ENCODE results near the gene PTPN23.
A peak's percentile ranks its signal among the peaks of the same experiment; 100 is the strongest.

The PTPN23 gene

DNA sequence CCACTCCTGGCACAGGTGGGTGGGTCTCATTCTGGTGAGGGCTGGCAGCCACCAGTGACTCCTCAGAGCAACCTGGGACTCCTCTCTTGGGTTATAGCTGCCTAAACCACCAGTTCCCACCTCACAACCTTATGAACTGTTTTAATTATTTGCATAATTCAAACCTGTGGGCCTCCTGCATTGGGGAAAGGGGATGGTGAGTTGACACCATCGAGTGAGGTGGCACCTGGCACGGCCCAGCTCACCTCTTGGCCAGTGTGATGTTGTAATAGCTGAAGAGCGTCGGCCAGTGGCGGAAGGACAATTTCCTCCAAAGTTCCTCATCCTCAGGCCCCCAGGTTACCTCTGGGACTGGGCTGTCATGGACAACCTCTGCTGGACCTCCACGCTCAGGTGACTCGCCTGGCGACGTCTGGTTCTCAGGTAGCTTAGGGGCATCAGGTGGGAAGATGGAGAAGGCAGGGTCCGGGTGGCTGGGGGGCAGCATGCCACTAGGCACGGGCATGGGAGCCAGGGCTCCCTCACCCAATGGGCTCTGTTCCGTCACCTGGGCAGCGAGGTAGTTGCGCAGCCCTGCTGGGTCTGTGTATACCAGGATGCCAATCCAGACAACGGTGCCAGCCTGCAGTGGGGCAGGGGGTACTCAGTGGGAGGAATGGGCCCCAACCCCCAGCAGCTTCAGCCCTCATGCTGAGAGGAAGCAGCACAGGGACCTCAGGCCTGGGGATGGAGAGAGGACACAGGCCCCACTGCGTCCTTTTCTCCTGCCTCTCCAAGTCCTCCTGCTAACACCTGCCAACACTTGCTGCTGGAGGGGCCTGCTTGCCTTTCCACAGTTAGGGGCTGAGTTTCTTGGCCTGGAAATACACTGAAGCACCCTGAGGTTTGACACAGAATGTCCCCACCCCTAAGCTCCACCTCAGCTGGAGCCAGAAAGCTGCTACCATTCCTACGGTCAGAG, 38.5 kb downstream of the PTPN23 start:
- no peak for DNase-seq (ENCODE audit: low read depth in 2 of 2, low spot score in 1 of 2)

- no peak for DNase-seq (ENCODE audit: low read depth in 2 of 2, low spot score in 1 of 2)
These were observed 39.2 kb downstream of the PTPN23 start for GRCh38 chr3:47420044-47420430.

DNA sequence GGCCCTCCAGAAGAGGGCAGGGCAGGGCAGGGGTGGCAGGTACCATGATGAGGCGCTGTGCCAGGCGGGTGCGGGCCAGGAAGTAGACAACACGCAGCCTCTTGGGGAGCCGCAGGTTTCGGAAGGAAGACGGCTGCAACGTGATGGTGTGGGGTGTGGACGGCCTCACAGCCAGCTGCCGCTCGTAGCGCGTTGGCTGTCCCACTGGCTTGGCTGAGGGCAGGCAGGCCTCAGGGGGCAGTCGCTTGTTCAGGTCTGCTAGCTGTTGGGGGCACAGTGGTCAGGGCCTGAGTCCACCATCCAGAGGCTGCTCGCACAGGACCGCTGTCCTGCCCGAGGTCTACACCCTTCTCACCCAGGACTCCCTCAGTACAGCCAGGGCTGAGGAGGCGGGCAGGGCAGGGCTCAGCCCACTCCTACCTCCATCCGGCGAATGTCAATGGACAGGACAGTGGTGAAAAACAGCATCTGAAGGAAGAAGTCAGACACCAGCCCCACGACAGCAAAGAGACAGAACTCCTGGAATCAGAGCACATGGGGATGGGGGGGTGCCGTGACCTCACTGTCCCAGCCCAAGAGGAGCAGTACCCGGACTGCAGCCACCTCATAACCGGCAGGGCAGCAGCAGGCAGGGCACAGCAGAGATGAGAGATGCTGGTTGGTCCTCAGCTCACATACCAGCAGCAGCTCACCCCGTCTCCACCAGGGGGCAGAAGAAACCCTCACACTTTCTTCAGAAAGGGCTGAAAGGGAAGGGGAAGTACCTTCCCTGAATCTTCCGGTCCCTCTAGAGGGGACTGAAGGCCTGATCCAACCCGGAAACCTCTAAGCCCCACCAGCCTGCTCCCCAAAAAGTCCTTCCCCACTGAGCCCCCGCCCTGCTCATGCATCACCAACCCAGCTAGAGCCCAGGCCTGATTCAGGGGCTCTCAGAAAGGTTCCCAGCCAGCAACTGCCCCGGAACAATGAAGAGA, 40.0 kb downstream of the PTPN23 start:
- DNase-seq (ENCODE audit: low read depth in 2 of 2, low spot score in 1 of 2): peak; percentile 74 to 79

- DNase-seq (ENCODE audit: low read depth in 2 of 2, low spot score in 1 of 2): no peak
These were observed 41.2 kb downstream of the PTPN23 start for GRCh38 chr3:47421741-47422649.

- no peak for DNase-seq (ENCODE audit: low read depth in 2 of 2, low spot score in 1 of 2)
These were observed 41.9 kb downstream of the PTPN23 start for GRCh38 chr3:47422743-47423142.

DNA sequence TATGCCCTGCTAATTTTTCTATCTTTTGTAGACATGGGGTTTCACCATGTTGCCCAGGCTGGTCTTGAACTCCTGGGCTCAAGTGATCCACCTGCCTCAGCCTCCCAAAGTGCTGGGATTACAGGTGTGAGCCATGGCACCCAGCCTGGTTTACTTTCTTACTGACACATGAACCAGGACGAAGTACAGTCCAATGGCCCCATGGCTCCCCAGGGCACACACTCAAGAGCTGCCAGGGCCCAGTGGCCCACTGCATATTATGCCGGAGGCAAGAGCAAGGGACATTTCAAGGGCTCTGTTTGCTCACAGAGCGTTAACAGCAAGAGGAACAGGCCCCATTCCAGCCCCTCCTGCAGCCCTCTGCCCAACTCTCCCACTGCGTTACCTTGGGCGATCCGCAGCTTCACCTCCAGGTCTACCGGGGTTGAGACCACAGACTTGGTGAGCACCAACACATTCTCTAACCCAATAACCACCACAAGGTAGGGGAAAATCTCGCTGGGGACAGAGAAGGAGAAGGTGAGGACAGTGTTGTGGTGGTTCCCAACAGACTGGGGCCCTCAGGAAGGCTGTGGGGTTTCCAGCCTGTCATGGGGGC, 42.8 kb downstream of the PTPN23 start:
- no peak for DNase-seq (ENCODE audit: low read depth in 2 of 2, low spot score in 1 of 2)

DNA sequence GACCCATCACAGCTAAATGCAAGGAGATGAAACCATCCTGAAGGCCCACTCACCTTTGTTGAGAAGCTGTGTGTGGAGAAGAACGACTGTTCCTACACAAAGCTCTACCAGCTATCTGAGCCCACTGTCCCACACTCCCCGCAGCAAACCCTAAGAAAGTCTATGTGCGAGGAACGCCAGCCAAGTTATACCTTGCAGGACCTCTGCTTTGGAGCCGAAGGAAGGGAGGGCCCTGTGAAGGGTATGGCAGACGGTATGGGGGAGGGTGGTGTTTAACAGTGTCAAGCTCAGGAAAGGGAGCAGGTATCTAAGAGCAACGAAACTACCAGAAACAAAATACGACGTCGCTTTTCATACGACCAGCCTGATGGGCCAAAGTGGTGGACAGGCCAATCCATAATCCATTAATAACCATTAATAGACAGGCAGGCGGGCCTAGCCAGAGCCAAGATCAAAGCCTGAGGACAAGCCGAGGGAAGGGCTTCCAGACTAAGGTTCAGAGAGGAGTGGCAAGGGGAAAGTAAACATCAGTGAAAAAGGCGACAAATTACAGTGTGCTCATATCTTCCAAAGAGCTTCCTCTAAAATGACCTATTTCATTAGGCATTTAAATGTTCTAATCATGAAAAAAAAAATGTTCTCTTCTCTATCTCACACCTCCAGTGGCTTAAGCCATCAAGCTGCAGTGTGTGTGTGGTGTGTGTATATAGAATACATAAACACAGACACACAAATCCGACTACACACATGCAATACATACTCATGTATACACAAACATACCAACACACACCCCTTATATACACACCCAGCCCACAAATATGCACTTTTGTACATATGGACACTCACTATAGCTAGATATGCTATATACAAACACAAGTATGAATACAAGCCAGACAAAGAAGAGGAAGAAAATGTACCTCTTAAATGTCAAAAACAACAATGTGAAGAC, 43.9 kb downstream of the PTPN23 start:
- no peak for DNase-seq (ENCODE audit: low read depth in 2 of 2, low spot score in 1 of 2)

DNA sequence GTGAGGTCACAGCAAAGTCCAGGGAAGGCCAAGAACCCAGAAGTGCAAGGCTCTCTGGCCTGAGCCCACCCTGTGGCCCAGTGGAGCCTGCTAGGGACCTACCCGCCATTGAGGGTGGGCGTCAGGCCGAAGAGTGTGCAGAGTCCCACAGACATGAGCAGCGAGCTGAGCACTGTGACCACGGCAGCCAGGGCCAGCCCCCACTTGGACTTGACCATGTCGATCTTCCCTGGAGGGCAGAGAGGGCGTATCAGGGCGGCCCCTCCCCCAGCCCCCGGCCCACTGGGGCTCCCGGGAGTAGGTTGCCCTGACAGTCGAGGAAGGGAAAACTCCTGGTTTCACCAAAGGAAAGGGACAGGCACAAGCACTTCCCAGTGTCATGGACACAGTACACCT, 44.6 kb downstream of the PTPN23 start:
- DNase-seq (ENCODE audit: low read depth in 2 of 2, low spot score in 1 of 2): no peak

DNA sequence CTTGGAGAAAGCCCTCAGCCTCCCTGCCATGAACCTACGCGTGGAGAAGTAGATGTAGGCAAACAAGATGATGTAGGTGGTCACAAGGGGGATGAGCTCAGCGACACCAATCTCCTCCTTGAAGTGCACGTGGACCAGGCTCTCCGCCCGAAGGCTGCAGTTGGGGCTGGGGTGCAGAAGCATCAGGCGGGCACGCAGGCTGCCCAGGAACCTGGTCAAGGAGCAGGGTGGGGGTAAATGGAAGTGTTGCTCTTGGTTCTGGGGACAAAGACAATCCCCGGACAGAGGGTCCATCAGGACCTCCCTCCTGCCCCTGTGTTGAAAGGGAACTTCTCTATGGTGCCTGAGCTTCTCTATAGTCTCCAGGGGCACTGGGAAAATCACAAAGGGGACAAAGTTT, 45.1 kb downstream of the PTPN23 start:
- DNase-seq (ENCODE audit: low read depth in 2 of 2, low spot score in 1 of 2): no peak

- DNase-seq (ENCODE audit: low read depth in 2 of 2, low spot score in 1 of 2): no peak
These were observed 47.0 kb downstream of the PTPN23 start for GRCh38 chr3:47427866-47428265.

DNA sequence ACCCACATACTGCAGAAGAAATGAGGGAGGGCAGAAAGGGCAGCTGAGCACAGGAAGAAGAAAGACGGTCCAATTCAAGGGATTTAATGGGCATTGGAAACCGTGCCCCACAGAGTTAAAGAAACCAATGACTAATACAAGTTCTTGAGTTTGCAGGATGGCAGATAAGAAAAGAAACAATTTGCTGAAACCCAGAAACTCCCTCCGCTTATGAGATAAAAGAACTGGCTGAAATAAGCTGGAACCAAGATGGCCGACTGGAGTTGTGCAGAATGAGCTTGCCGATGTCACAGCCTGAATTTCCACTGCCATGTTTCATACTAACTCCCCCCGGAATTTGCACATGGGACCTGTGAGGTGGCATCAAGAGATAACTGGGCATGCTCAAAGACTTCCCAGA, 47.8 kb downstream of the PTPN23 start:
- DNase-seq (ENCODE audit: low read depth in 2 of 2, low spot score in 1 of 2): no peak

DNA sequence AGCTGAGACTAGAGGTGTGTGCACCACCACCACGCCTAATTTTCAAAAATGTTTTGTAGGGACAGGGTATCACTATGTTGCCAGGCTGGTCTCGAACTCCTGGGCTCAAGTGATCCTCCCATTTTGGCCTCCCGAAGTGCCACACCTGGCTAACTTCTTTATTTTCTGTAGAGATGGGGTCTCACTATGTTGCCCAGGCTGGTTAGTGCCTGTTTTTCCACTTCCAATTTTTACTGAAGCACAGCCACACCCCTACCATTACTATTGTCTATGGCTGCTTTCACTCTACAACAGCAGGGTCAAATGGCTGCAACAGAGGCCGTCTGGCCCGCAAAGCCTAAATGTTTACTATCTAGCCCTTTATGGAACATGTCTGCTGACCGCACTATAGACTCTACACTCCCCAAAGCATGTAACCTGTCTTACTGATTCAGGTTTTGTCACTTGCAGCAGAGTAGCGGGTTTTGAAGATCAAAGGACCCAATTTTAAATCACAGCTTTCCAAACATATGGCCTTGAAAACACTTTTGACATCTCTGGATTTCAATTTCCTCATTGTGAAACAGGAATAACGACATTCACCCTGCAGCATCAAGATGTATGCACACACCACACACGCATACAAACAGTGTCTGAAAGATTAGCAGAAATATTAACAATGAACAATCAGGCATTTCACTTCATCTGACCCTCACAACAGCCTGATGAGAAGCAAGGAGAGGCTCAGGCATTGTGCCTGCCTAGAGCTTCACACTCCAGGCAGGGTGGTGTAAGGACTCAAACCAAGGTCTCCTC, 48.9 kb downstream of the PTPN23 start:
- no peak for DNase-seq (ENCODE audit: low read depth in 2 of 2, low spot score in 1 of 2)

- DNase-seq (ENCODE audit: low read depth in 2 of 2, low spot score in 1 of 2): no peak
These were observed 49.8 kb downstream of the PTPN23 start for GRCh38 chr3:47430606-47431005.

GRCh38 chr3:47431225-47431624, 50.4 kb downstream of the PTPN23 start:
- DNase-seq (ENCODE audit: low read depth in 2 of 2, low spot score in 1 of 2): no peak

DNA sequence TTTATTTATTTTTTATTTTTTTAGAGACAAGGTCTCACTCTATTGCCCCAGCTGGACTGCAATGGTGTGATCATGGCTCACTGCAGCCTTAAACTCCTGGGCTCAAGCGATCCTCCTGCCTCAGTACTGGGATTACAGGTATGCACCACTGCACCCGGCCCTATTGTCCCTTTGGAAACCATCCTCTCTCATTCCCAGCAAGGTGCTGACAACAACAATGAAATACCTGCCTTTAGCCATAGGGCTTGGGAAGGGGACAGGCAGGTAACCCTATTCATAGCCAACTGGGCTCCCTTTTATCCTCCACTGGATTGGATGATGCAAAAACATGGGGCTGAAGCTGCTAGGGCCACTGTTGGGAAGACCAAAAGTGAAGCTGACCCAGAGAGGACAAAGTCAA, 51.9 kb downstream of the PTPN23 start:
- no peak for DNase-seq (ENCODE audit: low read depth in 2 of 2, low spot score in 1 of 2)

DNA sequence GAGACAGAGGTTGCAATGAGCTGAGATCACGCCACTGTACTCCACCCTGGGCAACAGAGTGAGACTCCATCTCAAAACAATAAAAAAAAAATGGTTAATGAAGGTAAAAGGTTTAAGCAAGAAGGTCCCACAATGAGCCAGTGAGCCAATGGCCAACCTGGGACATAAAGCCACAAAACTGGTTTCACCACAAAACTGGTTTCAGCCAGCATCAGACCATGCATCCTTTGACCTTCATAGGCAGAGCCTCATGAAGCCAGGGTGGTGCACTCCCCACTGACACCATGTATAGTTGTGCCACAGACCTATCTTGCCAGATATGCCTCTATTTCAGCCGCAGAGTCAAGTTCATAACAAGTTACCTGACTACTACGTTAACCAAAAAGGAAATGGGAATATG, 53.0 kb downstream of the PTPN23 start:
- DNase-seq (ENCODE audit: low read depth in 2 of 2, low spot score in 1 of 2): no peak

- DNase-seq (ENCODE audit: low read depth in 2 of 2, low spot score in 1 of 2): no peak
These were observed 54.0 kb downstream of the PTPN23 start for GRCh38 chr3:47434849-47435248.

GRCh38 chr3:47436180-47436579, 55.4 kb downstream of the PTPN23 start:
- DNase-seq (ENCODE audit: low read depth in 2 of 2, low spot score in 1 of 2): no peak

DNA sequence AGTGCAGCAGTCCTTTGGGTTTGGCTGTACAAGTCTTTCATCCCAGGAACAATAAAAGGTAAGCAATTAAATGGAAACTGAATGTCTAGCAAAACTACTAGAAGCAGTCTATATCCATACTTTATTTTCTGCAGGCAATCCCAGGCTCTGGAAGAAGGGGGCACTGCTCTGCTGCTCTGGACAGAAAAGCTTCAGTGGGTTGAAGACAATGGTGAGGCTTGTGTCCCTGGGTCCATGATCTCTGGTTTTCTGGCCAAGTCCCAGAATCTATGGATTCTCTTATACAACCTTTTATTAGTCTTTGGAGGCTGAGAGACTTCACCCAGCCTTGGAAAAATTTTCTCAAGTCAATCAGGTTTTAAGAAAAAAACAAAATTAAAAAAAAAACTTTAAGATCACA, 59.3 kb downstream of the PTPN23 start:
- DNase-seq (ENCODE audit: low read depth in 2 of 2, low spot score in 1 of 2): no peak
